GM19099 (cell line): ENCODE data around the gene SPEG.

ENCODE experiments used
- POLR2A ChIP-seq: IDR thresholded peaks from 3 replicates; pipeline ENCODE4 v1.6.1; 2011; ENCODE audit warnings: low read depth; ENCODE audit not compliant: insufficient read length; ENCODE audit errors: extremely low read depth

SPEG gene

GRCh38 chr2:219533930-219534661 lies 99.5 kb downstream of the SPEG start:
- no peak for TF ChIP-seq POLR2A

- no peak for TF ChIP-seq POLR2A
These were observed 101.8 kb downstream of the SPEG start for GRCh38 chr2:219536425-219536824.

- no peak for TF ChIP-seq POLR2A
These were observed 102.3 kb downstream of the SPEG start for GRCh38 chr2:219536967-219537366.

GRCh38 chr2:219537657-219538488 lies 103.2 kb downstream of the SPEG start:
- no peak for TF ChIP-seq POLR2A

- no peak for TF ChIP-seq POLR2A
These were observed 103.9 kb downstream of the SPEG start for GRCh38 chr2:219538504-219538951.

- TF ChIP-seq POLR2A: no peak
These were observed 104.5 kb downstream of the SPEG start for GRCh38 chr2:219538956-219539788.

- TF ChIP-seq POLR2A: no peak
These were observed 105.5 kb downstream of the SPEG start for GRCh38 chr2:219539926-219540678.

GRCh38 chr2:219540784-219541504 lies 106.3 kb downstream of the SPEG start:
- no peak for TF ChIP-seq POLR2A

GRCh38 chr2:219541611-219542180 lies 107.1 kb downstream of the SPEG start:
- no peak for TF ChIP-seq POLR2A

- TF ChIP-seq POLR2A: no peak
These were observed 108.4 kb downstream of the SPEG start for GRCh38 chr2:219542931-219543595.

GRCh38 chr2:219543596-219544358 lies 109.1 kb downstream of the SPEG start, which contains the start of the genes CHPF and TMEM198:
Gene CHPF, minus strand, starts transcription at chr2:219543809. Its CDS starts 271 bp downstream, at chr2:219543538.
Gene TMEM198, plus strand, starts transcription at chr2:219544028. Its CDS starts 700 bp downstream, at chr2:219544728.
- peak; percentile 66 for TF ChIP-seq POLR2A

- TF ChIP-seq POLR2A: no peak
These were observed 109.9 kb downstream of the SPEG start for GRCh38 chr2:219544567-219544966.
